Gastroesophageal sphincter (tissue), 3 donors: ENCODE measurements around the gene MYH14.

Experiments used
- EP300 ChIP-seq: sonication (generic); formaldehyde crosslinking; IDR thresholded peaks from one replicate; pipeline ENCODE4 v1.6.1; 2017; ENCODE audit warnings: antibody characterized with exemption, mild to moderate bottlenecking
- POLR2A ChIP-seq, 2 donors: fragments of 450-650 bp; IDR thresholded peaks; one replicate each; pipeline ENCODE4 v1.6.1; 2017; ENCODE audit warnings: antibody characterized with exemption in 2 of 2, mild to moderate bottlenecking in 2 of 2, moderate library complexity in 1 of 2
- POLR2AphosphoS5 ChIP-seq: sonication (generic); formaldehyde crosslinking; IDR thresholded peaks from one replicate; pipeline ENCODE4 v1.6.1; 2017; ENCODE audit warnings: antibody characterized with exemption
- TF ChIP-seq, protein P1 (sequence below), 4 experiments: fragments of 200-600 bp in 2 of 4; fragments of 450-650 bp in 2 of 4; sonication (generic) in 1 of 4; IDR thresholded peaks; one replicate each; pipeline ENCODE4 v1.5.1; 2017 to 2019; ENCODE audit warnings: antibody characterized with exemption in 4 of 4, mild to moderate bottlenecking in 2 of 4, moderate library complexity in 2 of 4

DNA sequence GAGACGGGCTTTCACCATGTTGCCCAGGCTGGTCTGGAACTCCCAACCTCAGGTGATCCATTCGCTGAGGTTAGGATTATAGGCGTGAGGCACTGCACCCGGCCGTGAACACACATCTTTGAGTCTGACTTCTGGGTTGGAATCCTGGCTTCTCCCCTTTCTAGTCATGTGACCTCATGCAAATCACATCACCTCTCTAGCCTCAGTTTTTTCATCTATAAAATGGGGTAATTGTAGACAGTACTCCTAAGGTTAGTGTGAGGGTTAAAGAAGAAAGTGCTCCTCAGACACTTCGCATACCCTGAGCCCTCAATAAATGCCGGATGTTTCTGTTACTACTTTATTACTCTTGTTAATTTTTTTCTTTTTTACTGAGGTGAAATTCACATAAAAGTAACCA lies 70.4 kb downstream of the MYH14 start:
- TF ChIP-seq, protein P1, sequence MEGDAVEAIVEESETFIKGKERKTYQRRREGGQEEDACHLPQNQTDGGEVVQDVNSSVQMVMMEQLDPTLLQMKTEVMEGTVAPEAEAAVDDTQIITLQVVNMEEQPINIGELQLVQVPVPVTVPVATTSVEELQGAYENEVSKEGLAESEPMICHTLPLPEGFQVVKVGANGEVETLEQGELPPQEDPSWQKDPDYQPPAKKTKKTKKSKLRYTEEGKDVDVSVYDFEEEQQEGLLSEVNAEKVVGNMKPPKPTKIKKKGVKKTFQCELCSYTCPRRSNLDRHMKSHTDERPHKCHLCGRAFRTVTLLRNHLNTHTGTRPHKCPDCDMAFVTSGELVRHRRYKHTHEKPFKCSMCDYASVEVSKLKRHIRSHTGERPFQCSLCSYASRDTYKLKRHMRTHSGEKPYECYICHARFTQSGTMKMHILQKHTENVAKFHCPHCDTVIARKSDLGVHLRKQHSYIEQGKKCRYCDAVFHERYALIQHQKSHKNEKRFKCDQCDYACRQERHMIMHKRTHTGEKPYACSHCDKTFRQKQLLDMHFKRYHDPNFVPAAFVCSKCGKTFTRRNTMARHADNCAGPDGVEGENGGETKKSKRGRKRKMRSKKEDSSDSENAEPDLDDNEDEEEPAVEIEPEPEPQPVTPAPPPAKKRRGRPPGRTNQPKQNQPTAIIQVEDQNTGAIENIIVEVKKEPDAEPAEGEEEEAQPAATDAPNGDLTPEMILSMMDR (IDR thresholded peaks at IDR 0.05), result no peak
- TF ChIP-seq POLR2A (IDR thresholded peaks at IDR 0.05) (no peak), POLR2AphosphoS5 (no peak), EP300 (no peak)
